ENCODE measurements around the gene IGLON5.

The IGLON5 gene

DNA sequence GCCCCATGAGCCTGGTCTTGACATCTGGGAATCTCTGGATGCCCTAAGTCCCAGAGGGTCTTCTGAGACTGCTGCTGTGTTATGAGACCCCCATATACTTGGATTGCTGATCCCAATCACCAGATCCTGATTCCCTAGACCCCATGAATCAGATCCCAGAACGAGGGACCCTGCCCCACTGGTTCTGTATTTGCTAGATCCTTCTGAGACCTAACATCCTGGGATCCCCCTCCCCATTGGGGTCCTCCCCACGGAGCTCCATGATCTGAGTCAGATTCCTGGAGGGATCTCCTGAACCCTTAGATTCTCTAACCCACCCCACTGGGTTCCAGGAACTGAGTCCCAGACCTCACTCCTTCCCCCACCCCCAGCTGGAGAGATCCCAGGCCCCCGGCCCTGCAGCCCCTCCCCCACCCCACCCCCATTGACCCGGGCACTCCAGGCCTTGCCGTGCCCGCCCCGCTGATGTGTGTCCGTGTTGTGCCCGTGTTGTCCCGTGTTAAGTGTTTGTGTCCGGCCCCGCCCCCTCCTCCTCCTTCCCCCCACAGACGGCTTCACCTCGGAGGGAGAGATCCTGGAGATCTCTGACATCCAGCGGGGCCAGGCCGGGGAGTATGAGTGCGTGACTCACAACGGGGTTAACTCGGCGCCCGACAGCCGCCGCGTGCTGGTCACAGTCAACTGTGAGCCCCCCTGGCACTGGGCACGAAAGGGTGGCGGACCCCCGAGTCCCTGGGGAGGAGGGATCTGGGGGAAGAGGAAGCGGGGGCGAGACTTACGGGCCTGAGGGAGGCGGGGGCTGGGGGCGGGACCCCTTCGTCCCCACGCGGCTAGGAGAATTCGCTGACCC, 15.0 kb downstream of the IGLON5 start:
- no peak overlapping the region for H2AFZ ChIP-seq (ENCODE audit: low read depth, low read length)
- H3K4me3 ChIP-seq (ENCODE audit: low read length) = no peak overlapping the region
- H3K9ac ChIP-seq (ENCODE audit: low read length) = no peak overlapping the region
- H4K20me1 ChIP-seq (ENCODE audit: insufficient read depth, low read length) = no peaks in the 10 kb centered on the region
- no peak overlapping the region for H3K4me2 ChIP-seq (ENCODE audit: low read length)
- H3K27ac ChIP-seq (ENCODE audit: low read length) = no peak overlapping the region
- H3K36me3 ChIP-seq (replicated peaks; ENCODE audit: low read depth, low read length) = no peaks in the 10 kb centered on the region
- no peaks in the 10 kb centered on the region for H3K9me3 ChIP-seq (ENCODE audit: insufficient read depth, low read length)
- TF ChIP-seq, protein P1, sequence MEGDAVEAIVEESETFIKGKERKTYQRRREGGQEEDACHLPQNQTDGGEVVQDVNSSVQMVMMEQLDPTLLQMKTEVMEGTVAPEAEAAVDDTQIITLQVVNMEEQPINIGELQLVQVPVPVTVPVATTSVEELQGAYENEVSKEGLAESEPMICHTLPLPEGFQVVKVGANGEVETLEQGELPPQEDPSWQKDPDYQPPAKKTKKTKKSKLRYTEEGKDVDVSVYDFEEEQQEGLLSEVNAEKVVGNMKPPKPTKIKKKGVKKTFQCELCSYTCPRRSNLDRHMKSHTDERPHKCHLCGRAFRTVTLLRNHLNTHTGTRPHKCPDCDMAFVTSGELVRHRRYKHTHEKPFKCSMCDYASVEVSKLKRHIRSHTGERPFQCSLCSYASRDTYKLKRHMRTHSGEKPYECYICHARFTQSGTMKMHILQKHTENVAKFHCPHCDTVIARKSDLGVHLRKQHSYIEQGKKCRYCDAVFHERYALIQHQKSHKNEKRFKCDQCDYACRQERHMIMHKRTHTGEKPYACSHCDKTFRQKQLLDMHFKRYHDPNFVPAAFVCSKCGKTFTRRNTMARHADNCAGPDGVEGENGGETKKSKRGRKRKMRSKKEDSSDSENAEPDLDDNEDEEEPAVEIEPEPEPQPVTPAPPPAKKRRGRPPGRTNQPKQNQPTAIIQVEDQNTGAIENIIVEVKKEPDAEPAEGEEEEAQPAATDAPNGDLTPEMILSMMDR (IDR thresholded peaks at IDR 0.05; ENCODE audit: low read depth, low read length) = no peak
- TF ChIP-seq EZH2phosphoT487 (IDR thresholded peaks at IDR 0.05; ENCODE audit: low read depth) = no peak
- H3K4me1 ChIP-seq (ENCODE audit: low read length) = no peaks in the 10 kb centered on the region
- 0 out of 2 replicates have a peak, but pooled peaks cover 5% of the 10 kb centered on the region for H3K27me3 ChIP-seq (ENCODE audit: low read depth, low read length)
- H3K79me2 ChIP-seq (ENCODE audit: low read length) = no peaks in the 10 kb centered on the region

GRCh38 chr19:51327066-51328001, 15.9 kb downstream of the IGLON5 start:
- 0 out of 2 replicates have a peak, but pooled peaks cover 5% of the 10 kb centered on the region for H3K27me3 ChIP-seq (ENCODE audit: low read depth, low read length)
- no peaks in the 10 kb centered on the region for H3K79me2 ChIP-seq (ENCODE audit: low read length)
- no peak overlapping the region for H3K27ac ChIP-seq (ENCODE audit: low read length)
- H2AFZ ChIP-seq (ENCODE audit: low read depth, low read length) = no peak overlapping the region
- no peaks in the 10 kb centered on the region for H3K36me3 ChIP-seq (replicated peaks; ENCODE audit: low read depth, low read length)
- H3K4me2 ChIP-seq (ENCODE audit: low read length) = no peak overlapping the region
- no peak overlapping the region for H3K4me3 ChIP-seq (ENCODE audit: low read length)
- H4K20me1 ChIP-seq (ENCODE audit: insufficient read depth, low read length) = no peaks in the 10 kb centered on the region
- TF ChIP-seq, protein P1 (IDR thresholded peaks at IDR 0.05; ENCODE audit: low read depth, low read length) = no peak
- TF ChIP-seq EZH2phosphoT487 (IDR thresholded peaks at IDR 0.05; ENCODE audit: low read depth) = no peak
- no peaks in the 10 kb centered on the region for H3K4me1 ChIP-seq (ENCODE audit: low read length)
- no peak overlapping the region for H3K9ac ChIP-seq (ENCODE audit: low read length)
- H3K9me3 ChIP-seq (ENCODE audit: insufficient read depth, low read length) = no peaks in the 10 kb centered on the region

DNA sequence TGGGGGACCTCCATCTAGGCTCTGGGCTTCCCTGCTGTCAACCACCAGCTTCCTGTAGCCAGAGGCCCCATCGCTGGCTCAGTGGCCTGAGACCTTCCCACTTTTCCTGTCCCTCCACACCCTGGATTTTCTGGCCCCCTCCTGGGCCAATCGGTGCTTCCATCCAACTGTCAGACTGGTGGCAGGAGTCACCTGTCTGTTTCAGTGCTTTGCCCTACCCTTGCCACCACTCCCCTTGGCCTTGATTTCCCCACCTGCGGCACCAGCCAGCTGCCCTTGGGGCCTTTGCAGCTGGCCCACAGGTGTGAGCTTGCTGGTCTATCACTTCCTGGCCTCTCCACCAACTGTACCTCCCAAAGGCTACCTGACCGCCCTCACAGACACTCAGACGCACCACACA, 18.0 kb downstream of the IGLON5 start:
- Histone ChIP-seq H3K4me3 (ENCODE audit: low read length) (no peak overlapping the region), H3K27ac (ENCODE audit: low read length) (no peak overlapping the region), H4K20me1 (ENCODE audit: insufficient read depth, low read length) (no peaks in the 10 kb centered on the region), H3K4me2 (ENCODE audit: low read length) (no peak overlapping the region), H3K9ac (ENCODE audit: low read length) (no peak overlapping the region), H3K27me3 (ENCODE audit: low read depth, low read length) (no peaks in the 10 kb centered on the region), H3K36me3 (replicated peaks; ENCODE audit: low read depth, low read length) (no peaks in the 10 kb centered on the region), H3K9me3 (ENCODE audit: insufficient read depth, low read length) (no peaks in the 10 kb centered on the region), H3K79me2 (ENCODE audit: low read length) (no peaks in the 10 kb centered on the region), H3K4me1 (ENCODE audit: low read length) (no peaks in the 10 kb centered on the region), H2AFZ (ENCODE audit: low read depth, low read length) (no peak overlapping the region)
- no peak for TF ChIP-seq EZH2phosphoT487 (IDR thresholded peaks at IDR 0.05; ENCODE audit: low read depth)
- TF ChIP-seq, protein P1 (IDR thresholded peaks at IDR 0.05; ENCODE audit: low read depth, low read length) = no peak

GRCh38 chr19:51330366-51330765, 18.9 kb downstream of the IGLON5 start:
- H3K27me3 ChIP-seq (ENCODE audit: low read depth, low read length) = no peaks in the 10 kb centered on the region
- H3K27ac ChIP-seq (ENCODE audit: low read length) = no peak overlapping the region
- no peak overlapping the region for H3K4me3 ChIP-seq (ENCODE audit: low read length)
- no peaks in the 10 kb centered on the region for H3K36me3 ChIP-seq (replicated peaks; ENCODE audit: low read depth, low read length)
- TF ChIP-seq, protein P1 (IDR thresholded peaks at IDR 0.05; ENCODE audit: low read depth, low read length) = no peak
- no peak for TF ChIP-seq EZH2phosphoT487 (IDR thresholded peaks at IDR 0.05; ENCODE audit: low read depth)
- H3K9me3 ChIP-seq (ENCODE audit: insufficient read depth, low read length) = no peaks in the 10 kb centered on the region
- H3K79me2 ChIP-seq (ENCODE audit: low read length) = no peaks in the 10 kb centered on the region
- no peak overlapping the region for H2AFZ ChIP-seq (ENCODE audit: low read depth, low read length)
- H3K4me2 ChIP-seq (ENCODE audit: low read length) = no peak overlapping the region
- H3K9ac ChIP-seq (ENCODE audit: low read length) = no peak overlapping the region
- no peaks in the 10 kb centered on the region for H3K4me1 ChIP-seq (ENCODE audit: low read length)
- no peaks in the 10 kb centered on the region for H4K20me1 ChIP-seq (ENCODE audit: insufficient read depth, low read length)
